ENCODE data around the gene TRIP12.

DNA sequence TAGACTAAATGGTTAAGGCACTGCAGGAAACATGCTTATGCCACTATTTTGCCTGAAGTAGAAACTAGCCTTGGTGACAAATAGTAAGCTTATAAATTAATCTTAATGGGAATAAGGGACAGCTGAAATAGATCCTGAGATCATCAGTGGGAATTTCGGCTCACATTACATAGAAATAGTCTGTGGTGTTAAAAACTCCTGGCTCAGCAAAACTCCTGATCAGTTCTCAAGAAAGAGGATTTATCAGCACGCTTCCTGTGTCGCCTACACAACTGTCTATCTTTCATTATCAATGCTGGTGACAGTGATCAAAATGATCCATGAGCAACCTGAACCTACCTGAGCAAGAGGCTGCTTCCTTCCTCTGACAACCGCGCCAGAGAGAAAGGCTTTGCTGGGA, 190.4 kb downstream of the TRIP12 start:
- TF ChIP-seq, protein P1, sequence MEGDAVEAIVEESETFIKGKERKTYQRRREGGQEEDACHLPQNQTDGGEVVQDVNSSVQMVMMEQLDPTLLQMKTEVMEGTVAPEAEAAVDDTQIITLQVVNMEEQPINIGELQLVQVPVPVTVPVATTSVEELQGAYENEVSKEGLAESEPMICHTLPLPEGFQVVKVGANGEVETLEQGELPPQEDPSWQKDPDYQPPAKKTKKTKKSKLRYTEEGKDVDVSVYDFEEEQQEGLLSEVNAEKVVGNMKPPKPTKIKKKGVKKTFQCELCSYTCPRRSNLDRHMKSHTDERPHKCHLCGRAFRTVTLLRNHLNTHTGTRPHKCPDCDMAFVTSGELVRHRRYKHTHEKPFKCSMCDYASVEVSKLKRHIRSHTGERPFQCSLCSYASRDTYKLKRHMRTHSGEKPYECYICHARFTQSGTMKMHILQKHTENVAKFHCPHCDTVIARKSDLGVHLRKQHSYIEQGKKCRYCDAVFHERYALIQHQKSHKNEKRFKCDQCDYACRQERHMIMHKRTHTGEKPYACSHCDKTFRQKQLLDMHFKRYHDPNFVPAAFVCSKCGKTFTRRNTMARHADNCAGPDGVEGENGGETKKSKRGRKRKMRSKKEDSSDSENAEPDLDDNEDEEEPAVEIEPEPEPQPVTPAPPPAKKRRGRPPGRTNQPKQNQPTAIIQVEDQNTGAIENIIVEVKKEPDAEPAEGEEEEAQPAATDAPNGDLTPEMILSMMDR (conservative IDR thresholded peaks at IDR 0.05; ENCODE audit: low read length) = no peak
- no peak for TF ChIP-seq EZH2phosphoT487 (IDR thresholded peaks at IDR 0.05; ENCODE audit: borderline replicate concordance)

Data from Loucy (cell line).